Astrocyte of the spinal cord (primary cell): ENCODE data around the gene CCDC85C.

Experiments
- DNase-seq: peaks from one replicate; pipeline ENCODE4 v3.0.0; 2011; ENCODE audit warnings: low read depth, low spot score
- H3K4me3 ChIP-seq: 2 replicates; pipeline ENCODE4 v1.5.1; 2011; ENCODE audit warnings: low read depth, mild to moderate bottlenecking, low read length, moderate library complexity
- CTCF ChIP-seq: IDR thresholded peaks from 2 replicates; pipeline ENCODE4 v1.5.1; 2012; ENCODE audit warnings: low read depth, mild to moderate bottlenecking, low read length, inconsistent platforms
- in situ Hi-C: cut with HindIII; loops from 2 replicates; pipeline ENCODE4 v1.10.0; 2017; ENCODE audit warnings: low sequenced_read_pairs

CCDC85C gene

GRCh38 chr14:99584823-99585222, 19.2 kb downstream of the CCDC85C start:
- TF ChIP-seq CTCF, result no peak
- in situ Hi-C loops, result no loop called here
- H3K4me3 ChIP-seq, result no peak overlapping the region
- DNase-seq, result no peak

GRCh38 chr14:99581938-99582337, 22.1 kb downstream of the CCDC85C start:
- no peak for DNase-seq
- in situ Hi-C loops, result no loop called here
- H3K4me3 ChIP-seq, result no peak overlapping the region
- TF ChIP-seq CTCF, result no peak

GRCh38 chr14:99581374-99581773, 22.6 kb downstream of the CCDC85C start:
- in situ Hi-C loops, result no loop called here
- H3K4me3 ChIP-seq, result no peak overlapping the region
- no peak for TF ChIP-seq CTCF
- no peak for DNase-seq

GRCh38 chr14:99579903-99580571, 24.0 kb downstream of the CCDC85C start:
- DNase-seq, result peak; percentile 61
- TF ChIP-seq CTCF, result no peak
- in situ Hi-C loops, result no loop called here
- H3K4me3 ChIP-seq, result no peak overlapping the region

GRCh38 chr14:99579120-99579836, 24.7 kb downstream of the CCDC85C start:
- in situ Hi-C loops, result no loop called here
- TF ChIP-seq CTCF, result no peak
- DNase-seq, result no peak
- no peak overlapping the region for H3K4me3 ChIP-seq

- in situ Hi-C loops, result no loop called here
- TF ChIP-seq CTCF, result no peak
- H3K4me3 ChIP-seq, result no peak overlapping the region
- DNase-seq, result no peak
Observed at GRCh38 chr14:99578541-99579101, 25.4 kb downstream of the CCDC85C start.
